Inflammatory macrophage treated with lipopolysaccharide for 1 hour (primary cell): ENCODE data around the gene DDX24.

Experiments
- DNase-seq, 2 donors: peaks; one replicate each; pipeline ENCODE4 v3.0.0-alpha.2; 2020 to 2022

DDX24 gene

GRCh38 chr14:94080621-94081385, at the start of gene DDX24, which contains the start of gene IFI27L1:
DDX24 (minus strand) TSS chr14:94081202; CDS start chr14:94079742, 1,460 bp downstream.
IFI27L1 (plus strand) TSS chr14:94081310; CDS start chr14:94096938, 15,628 bp downstream.
- peak; percentile 90 to 97 for DNase-seq

- peak; percentile 62 to 71 for DNase-seq
Observed at GRCh38 chr14:94129758-94130414, 48.9 kb upstream of the DDX24 start.

GRCh38 chr14:94129111-94129757, 48.2 kb upstream of the DDX24 start, which contains the start of gene IFI27L2:
IFI27L2 (minus strand) TSS chr14:94129604; CDS start chr14:94129564, 40 bp downstream.
- DNase-seq: peak; percentile 79 to 85

- no peak for DNase-seq
Observed at GRCh38 chr14:94128216-94128839, 47.3 kb upstream of the DDX24 start.

- DNase-seq: no peak
Observed at GRCh38 chr14:94127330-94127729, 46.3 kb upstream of the DDX24 start.

- no peak for DNase-seq
Observed at GRCh38 chr14:94126800-94127199, 45.8 kb upstream of the DDX24 start.

GRCh38 chr14:94126419-94126677, 45.3 kb upstream of the DDX24 start:
- no peak for DNase-seq

GRCh38 chr14:94125659-94126418, 44.8 kb upstream of the DDX24 start:
- DNase-seq: no peak

- no peak for DNase-seq
Observed at GRCh38 chr14:94124582-94125377, 43.8 kb upstream of the DDX24 start.

- DNase-seq: no peak
Observed at GRCh38 chr14:94123868-94124267, 42.9 kb upstream of the DDX24 start.

GRCh38 chr14:94123296-94123695, 42.3 kb upstream of the DDX24 start:
- no peak for DNase-seq

GRCh38 chr14:94122438-94122837, 41.4 kb upstream of the DDX24 start:
- no peak for DNase-seq

GRCh38 chr14:94121485-94121884, 40.5 kb upstream of the DDX24 start:
- no peak for DNase-seq

- no peak for DNase-seq
Observed at GRCh38 chr14:94120667-94121340, 39.8 kb upstream of the DDX24 start.

- no peak for DNase-seq
Observed at GRCh38 chr14:94119071-94119470, 38.1 kb upstream of the DDX24 start.

GRCh38 chr14:94117856-94118255, 36.9 kb upstream of the DDX24 start:
- no peak for DNase-seq

GRCh38 chr14:94116701-94117100, 35.7 kb upstream of the DDX24 start:
- DNase-seq: no peak

- no peak for DNase-seq
Observed at GRCh38 chr14:94115631-94116030, 34.6 kb upstream of the DDX24 start.

GRCh38 chr14:94115058-94115591, 34.1 kb upstream of the DDX24 start:
- peak in 1 of 2 donors; percentile 12 for DNase-seq

- no peak for DNase-seq
Observed at GRCh38 chr14:94114589-94115057, 33.6 kb upstream of the DDX24 start.
